Pancreas (tissue), 10 donors: Measurements from ENCODE around the gene CFAP141. TPM values are rescaled to one million over a fixed set of nuclear protein-coding genes. Genes with fewer than 3 reads are reported as not detected.

Source experiments
- ATAC-seq, 4 donors: fragments of 200-7000 bp; cut with Tn5 transposase; one replicate each; pipeline versions ENCODE4 v1.8.0 to v1.9.1; 2020; ENCODE audit warnings: mild to moderate bottlenecking in 4 of 4, moderate library complexity in 4 of 4
- DNase-seq, 6 donors: peaks; one replicate each; pipeline ENCODE4 v3.0.0-alpha.2; 2020
- FAIRE-seq: peaks from 2 replicates; lab custom pipeline; 2012; peaks lifted over from hg19 to GRCh38; lab: Jason Lieb, UNC
- H3K27ac ChIP-seq, 4 donors: fragments of 200-600 bp; sonication (generic); 1 replicate in 3 of 4; 2 replicates in 1 of 4; pipeline versions ENCODE4 v1.5.0 to v1.8.0; 2020
- H3K27me3 ChIP-seq, 4 donors: fragments of 200-600 bp; one replicate each; pipeline ENCODE4 v1.8.0; 2021
- H3K36me3 ChIP-seq, 3 donors: fragments of 200-600 bp; sonication (generic) in 1 of 3; one replicate each; pipeline versions ENCODE4 v1.5.0 to v1.8.0; 2020 to 2021
- H3K4me1 ChIP-seq, 3 donors: fragments of 200-600 bp; one replicate each; pipeline ENCODE4 v1.8.0; 2021
- H3K4me3 ChIP-seq, 4 donors: fragments of 200-600 bp; sonication (generic) in 2 of 4; one replicate each; pipeline versions ENCODE4 v1.5.0 to v1.8.0; 2020 to 2021
- H3K9me3 ChIP-seq, 4 donors: fragments of 200-600 bp; one replicate each; pipeline ENCODE4 v1.8.0; 2021
- WGBS, 2 donors: extraction: QIAGEN DNeasy Blood & Tissue Kit; methylation state at CpG; one replicate each; pipeline ENCODE4 v1.1.7; 2013; 5-methylcytosine and 5-hydroxymethylcytosine counted together
- intact Hi-C, 3 donors: fragments of 100-400 bp; cut with DNase I; formaldehyde crosslinking; loops; one replicate each; pipeline versions ENCODE4 v1.11.1 to v1.14.2; 2022
- polyA plus RNA-seq, 2 donors: library from polyadenylated mRNA; stranded (reverse); fragments of 200-250 nt; gene quantifications; one replicate each; pipeline ENCODE4 v1.2.3, GENCODE V29; 2013
- total RNA-seq, 6 donors: library from RNA; stranded (reverse); fragmentation: NEBNext Ultra II Directional in 4 of 6; extraction: Animal tissue kit (Norgen Biotek cat#: 25700) in 4 of 6; gene quantifications; one replicate each; pipeline versions ENCODE4 v1.2.1 to v1.2.4, GENCODE V29; 2021 to 2023
- TF ChIP-seq, protein P1 (sequence below), 4 donors: fragments of 200-600 bp; sonication (generic) in 3 of 4; IDR thresholded peaks; one replicate each; pipeline versions ENCODE4 v1.5.0 to v1.8.0; 2021; ENCODE audit warnings: antibody characterized with exemption in 4 of 4
- donor health status: healthy with polysubstance abuse.
- donor health status: DM: no; HTN: no; CAD: no; lungs with moderate emphysema.
- donor health status: DM: no; HTN: no; CAD: no.
- donor health status: control.
- donor health status: control.
- donor health status: Bipolar disorder and iron deficiency.
- donor health status: DM: yes; HTN: yes; CAD: no.
- donor health status: DM: no; HTN: no; CAD: no.
- donor health status: DM: no; HTN: no; CAD: no.
- donor health status: DM: yes; HTN: yes; CAD: no.

Gene CFAP141
- total and polyA plus RNA-seq, 8 donors, result 0.52 TPM; not detected in 7

GRCh38 chr1:154223621-154224020, 17.5 kb upstream of the CFAP141 start:
- H3K36me3 ChIP-seq, result peaks cover 0 to 16% (median 13%) of the 10 kb centered on the region in 3 donors
- DNase-seq (no peak), FAIRE-seq (no peak), ATAC-seq (no peak)
- H3K27ac ChIP-seq, result no peak overlapping the region
- no peak overlapping the region for H3K4me3 ChIP-seq
- H3K9me3 ChIP-seq, result no peaks in the 10 kb centered on the region
- TF ChIP-seq, protein P1, sequence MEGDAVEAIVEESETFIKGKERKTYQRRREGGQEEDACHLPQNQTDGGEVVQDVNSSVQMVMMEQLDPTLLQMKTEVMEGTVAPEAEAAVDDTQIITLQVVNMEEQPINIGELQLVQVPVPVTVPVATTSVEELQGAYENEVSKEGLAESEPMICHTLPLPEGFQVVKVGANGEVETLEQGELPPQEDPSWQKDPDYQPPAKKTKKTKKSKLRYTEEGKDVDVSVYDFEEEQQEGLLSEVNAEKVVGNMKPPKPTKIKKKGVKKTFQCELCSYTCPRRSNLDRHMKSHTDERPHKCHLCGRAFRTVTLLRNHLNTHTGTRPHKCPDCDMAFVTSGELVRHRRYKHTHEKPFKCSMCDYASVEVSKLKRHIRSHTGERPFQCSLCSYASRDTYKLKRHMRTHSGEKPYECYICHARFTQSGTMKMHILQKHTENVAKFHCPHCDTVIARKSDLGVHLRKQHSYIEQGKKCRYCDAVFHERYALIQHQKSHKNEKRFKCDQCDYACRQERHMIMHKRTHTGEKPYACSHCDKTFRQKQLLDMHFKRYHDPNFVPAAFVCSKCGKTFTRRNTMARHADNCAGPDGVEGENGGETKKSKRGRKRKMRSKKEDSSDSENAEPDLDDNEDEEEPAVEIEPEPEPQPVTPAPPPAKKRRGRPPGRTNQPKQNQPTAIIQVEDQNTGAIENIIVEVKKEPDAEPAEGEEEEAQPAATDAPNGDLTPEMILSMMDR (IDR thresholded peaks at IDR 0.05), result no peak
- no peaks in the 10 kb centered on the region for H3K27me3 ChIP-seq
- H3K4me1 ChIP-seq, result peaks cover 6 to 27% (median 25%) of the 10 kb centered on the region in 3 donors
- intact Hi-C loops, result no loop called here
- WGBS, 2 donors, result 30 to 33% methylated on average over 2 of the region's 2 CpGs

GRCh38 chr1:154222918-154223317, 16.8 kb upstream of the CFAP141 start:
- H3K27ac ChIP-seq, result no peak overlapping the region
- TF ChIP-seq, protein P1 (IDR thresholded peaks at IDR 0.05), result no peak
- ATAC-seq (no peak), FAIRE-seq (no peak), DNase-seq (no peak)
- H3K9me3 ChIP-seq, result no peaks in the 10 kb centered on the region
- peaks cover 11 to 33% (median 32%) of the 10 kb centered on the region in 3 donors for H3K4me1 ChIP-seq
- intact Hi-C loops, result no loop called here
- peaks cover 0 to 14% (median 14%) of the 10 kb centered on the region in 3 donors for H3K36me3 ChIP-seq
- 54 to 68% methylated on average over 1 of the region's 1 CpG for WGBS, 2 donors
- H3K27me3 ChIP-seq, result no peaks in the 10 kb centered on the region
- no peak overlapping the region for H3K4me3 ChIP-seq

- peak overlapping the region in 3 of 4 donors; percentile 63 to 74 (median 68) for H3K4me3 ChIP-seq
- no peak for FAIRE-seq
- peaks cover 11 to 33% (median 33%) of the 10 kb centered on the region in 3 donors for H3K4me1 ChIP-seq
- peaks cover 0 to 14% (median 14%) of the 10 kb centered on the region in 3 donors for H3K36me3 ChIP-seq
- WGBS, 2 donors, result 48 to 56% methylated on average over 1 of the region's 1 CpG
- no peak overlapping the region for H3K27ac ChIP-seq
- no peaks in the 10 kb centered on the region for H3K27me3 ChIP-seq
- no peak for ATAC-seq
- DNase-seq, result no peak
- no peaks in the 10 kb centered on the region for H3K9me3 ChIP-seq
- intact Hi-C loops, result no loop called here
- TF ChIP-seq, protein P1 (IDR thresholded peaks at IDR 0.05), result no peak
Observed at GRCh38 chr1:154222518-154222917, 16.4 kb upstream of the CFAP141 start.

- Histone ChIP-seq H3K27ac (peak overlapping the region; percentile 81 to 99 (median 92)), H3K9me3 (no peaks in the 10 kb centered on the region), H3K4me1 (peaks cover 11 to 33% (median 33%) of the 10 kb centered on the region in 3 donors), H3K36me3 (peaks cover 0 to 10% (median 7%) of the 10 kb centered on the region in 3 donors), H3K4me3 (peak overlapping the region; percentile 62 to 74 (median 66)), H3K27me3 (no peaks in the 10 kb centered on the region)
- 0 to 1% methylated on average over 22 to 28 of the region's 28 CpGs for WGBS, 2 donors
- TF ChIP-seq, protein P1 (IDR thresholded peaks at IDR 0.05), result no peak
- intact Hi-C loops, result no loop called here
- peak; percentile 36 to 58 (median 53) for ATAC-seq
- FAIRE-seq, result no peak
- peak; percentile 62 to 90 (median 75) for DNase-seq
Observed at GRCh38 chr1:154221278-154222001, 15.3 kb upstream of the CFAP141 start.

DNA sequence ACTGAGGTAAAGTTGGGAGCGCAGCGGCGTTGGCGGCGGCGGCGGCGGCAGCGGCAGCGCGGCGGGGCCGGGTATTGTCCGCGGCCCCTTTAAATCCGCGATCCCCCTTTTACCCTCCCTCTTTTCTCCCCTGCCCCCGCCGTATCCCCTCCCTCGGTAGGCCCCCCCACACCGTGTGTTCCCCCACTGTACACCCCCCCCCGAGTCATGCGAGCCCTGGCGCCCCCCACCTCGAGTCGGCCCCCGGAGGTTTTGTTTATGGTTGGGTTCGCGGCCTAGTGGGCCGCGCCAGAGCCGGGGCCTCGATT, 14.8 kb upstream of the CFAP141 start:
- Histone ChIP-seq H3K9me3 (no peaks in the 10 kb centered on the region), H3K36me3 (peaks cover 0 to 10% (median 7%) of the 10 kb centered on the region in 3 donors), H3K4me1 (peaks cover 11 to 33% (median 33%) of the 10 kb centered on the region in 3 donors), H3K27ac (peak overlapping the region; percentile 81 to 99 (median 92)), H3K4me3 (peak overlapping the region; percentile 62 to 74 (median 66)), H3K27me3 (no peaks in the 10 kb centered on the region)
- ATAC-seq (no peak), DNase-seq (no peak), FAIRE-seq (no peak)
- TF ChIP-seq, protein P1 (IDR thresholded peaks at IDR 0.05), result no peak
- 0 to 2% methylated on average over 9 to 33 of the region's 33 CpGs for WGBS, 2 donors
- intact Hi-C loops, result no loop called here
